DMS114 treated with DMSO at 0.1 percent for 48 hours (cell line): Measurements from ENCODE around the gene RHOG.
"Not testable (repeated sequence)": the region's sequence is repeated elsewhere in the genome, so short reads cannot be mapped to it uniquely, and the experiment has no call there.

ENCODE experiments used
- DNase-seq: peaks from one replicate; lab custom pipeline; 2025; ENCODE audit not compliant: unreplicated experiment; lab: John Stamatoyannopoulos, UW

Gene RHOG

GRCh38 chr11:3810951-3811350, 29.8 kb downstream of the RHOG start:
- DNase-seq, result no peak

GRCh38 chr11:3810446-3810845, 30.3 kb downstream of the RHOG start:
- DNase-seq, result no peak

- DNase-seq, result no peak
Observed at GRCh38 chr11:3809624-3809928, 31.2 kb downstream of the RHOG start.

GRCh38 chr11:3808861-3809623, 31.7 kb downstream of the RHOG start:
- DNase-seq, result no peak

GRCh38 chr11:3807909-3808860, 32.6 kb downstream of the RHOG start, which contains the start of gene PGAP2:
Gene PGAP2 (plus strand): TSS chr11:3808560. CDS start chr11:3811260, 2,700 bp downstream.
- DNase-seq, result no peak

- no peak for DNase-seq
Observed at GRCh38 chr11:3803726-3804495, 36.8 kb downstream of the RHOG start.

GRCh38 chr11:3802011-3802790, 38.6 kb downstream of the RHOG start:
- DNase-seq, result no peak

- DNase-seq, result no peak
Observed at GRCh38 chr11:3799873-3800272, 40.9 kb downstream of the RHOG start.

- no peak for DNase-seq
Observed at GRCh38 chr11:3799143-3799542, 41.6 kb downstream of the RHOG start.

GRCh38 chr11:3797329-3798090, 43.2 kb downstream of the RHOG start, which contains the start of gene NUP98:
Gene NUP98 (minus strand): TSS chr11:3797554. CDS start chr11:3782117, 15,437 bp downstream.
- DNase-seq, result peak; percentile 93

GRCh38 chr11:3796801-3797328, 43.9 kb downstream of the RHOG start:
- DNase-seq, result no peak

- no peak for DNase-seq
Observed at GRCh38 chr11:3796346-3796745, 44.4 kb downstream of the RHOG start.

- no peak for DNase-seq
Observed at GRCh38 chr11:3796002-3796311, 44.8 kb downstream of the RHOG start.

- no peak for DNase-seq
Observed at GRCh38 chr11:3795131-3796001, 45.4 kb downstream of the RHOG start.

GRCh38 chr11:3794387-3794786, 46.4 kb downstream of the RHOG start:
- not testable (repeated sequence) for DNase-seq

GRCh38 chr11:3786781-3787428, 53.9 kb downstream of the RHOG start:
- DNase-seq, result no peak

GRCh38 chr11:3783611-3784010, 57.1 kb downstream of the RHOG start:
- DNase-seq, result no peak

- no peak for DNase-seq
Observed at GRCh38 chr11:3782963-3783362, 57.8 kb downstream of the RHOG start.
